Upper lobe of left lung (tissue), 6 donors: ENCODE measurements around the gene NDUFB10. TPM values are rescaled to one million over a fixed set of nuclear protein-coding genes. Genes with fewer than 3 reads are reported as not detected.

ENCODE experiments used
- ATAC-seq, 2 donors: fragments of 200-7000 bp; cut with Tn5 transposase; one replicate each; pipeline ENCODE4 v1.9.1; 2022; ENCODE audit warnings: mild to moderate bottlenecking in 2 of 2, moderate library complexity in 2 of 2; ENCODE audit not compliant: low FRiP score in 2 of 2
- DNase-seq, 2 donors: peaks; one replicate each; pipeline ENCODE4 v3.0.0-alpha.2; 2019 to 2020
- H3K27ac ChIP-seq, 4 donors: fragments of 200-600 bp; sonication (generic); one replicate each; pipeline ENCODE4 v1.5.1; 2016 to 2019
- H3K27me3 ChIP-seq, 4 donors: fragments of 200-600 bp; sonication (generic); one replicate each; pipeline ENCODE4 v1.5.1; 2017 to 2019
- H3K36me3 ChIP-seq, 4 donors: fragments of 200-600 bp; sonication (generic); one replicate each; pipeline ENCODE4 v1.5.1; 2016 to 2019
- H3K4me1 ChIP-seq, 4 donors: fragments of 200-600 bp; sonication (generic); one replicate each; pipeline ENCODE4 v1.5.1; 2018 to 2019
- H3K4me3 ChIP-seq, 4 donors: fragments of 200-600 bp; sonication (generic); one replicate each; pipeline ENCODE4 v1.5.1; 2017 to 2019; ENCODE audit warnings: mild to moderate bottlenecking in 2 of 4, moderate library complexity in 1 of 4
- H3K9me3 ChIP-seq, 4 donors: fragments of 200-600 bp; sonication (generic); one replicate each; pipeline ENCODE4 v1.5.1; 2018 to 2019
- EP300 ChIP-seq, 4 donors: sonication (generic); formaldehyde crosslinking; IDR thresholded peaks; one replicate each; pipeline ENCODE4 v1.5.1; 2017; ENCODE audit warnings: antibody characterized with exemption in 4 of 4, control low read depth in 2 of 4
- POLR2A ChIP-seq, 4 donors: fragments of 450-650 bp; IDR thresholded peaks; one replicate each; pipeline ENCODE4 v1.5.1; 2016 to 2017; ENCODE audit warnings: antibody characterized with exemption in 4 of 4, mild to moderate bottlenecking in 2 of 4
- POLR2AphosphoS5 ChIP-seq, 2 donors: sonication (generic); formaldehyde crosslinking; IDR thresholded peaks; one replicate each; pipeline ENCODE4 v1.5.1; 2017; ENCODE audit warnings: antibody characterized with exemption in 2 of 2
- WGBS, 2 donors: methylation state at CpG; one replicate each; pipeline ENCODE4 v1.1.5; 2017 to 2018; 5-methylcytosine and 5-hydroxymethylcytosine counted together
- total RNA-seq, 6 donors: library from RNA; depleted of rRNA in 4 of 6; stranded (reverse); fragments of >200 nt in 4 of 6; gene quantifications; one replicate each; pipeline versions ENCODE4 v1.1.0 to v1.2.1, GENCODE V29; 2016 to 2021
- TF ChIP-seq, protein P1 (sequence below), 6 experiments: fragments of 450-650 bp in 4 of 6; fragments of 200-600 bp in 2 of 6; sonication (generic) in 2 of 6; IDR thresholded peaks; one replicate each; pipeline ENCODE4 v1.5.1; 2016 to 2019; ENCODE audit warnings: antibody characterized with exemption in 6 of 6
- donor health status: DM: no; HTN: no; CAD: no; lungs with moderate emphysema.
- donor health status: DM: no; HTN: yes; CAD: no; lungs with severe emphysema.

NDUFB10 gene
- total RNA-seq, 6 donors from 2014 or later: 76.5 to 245 (median 107) TPM

DNA sequence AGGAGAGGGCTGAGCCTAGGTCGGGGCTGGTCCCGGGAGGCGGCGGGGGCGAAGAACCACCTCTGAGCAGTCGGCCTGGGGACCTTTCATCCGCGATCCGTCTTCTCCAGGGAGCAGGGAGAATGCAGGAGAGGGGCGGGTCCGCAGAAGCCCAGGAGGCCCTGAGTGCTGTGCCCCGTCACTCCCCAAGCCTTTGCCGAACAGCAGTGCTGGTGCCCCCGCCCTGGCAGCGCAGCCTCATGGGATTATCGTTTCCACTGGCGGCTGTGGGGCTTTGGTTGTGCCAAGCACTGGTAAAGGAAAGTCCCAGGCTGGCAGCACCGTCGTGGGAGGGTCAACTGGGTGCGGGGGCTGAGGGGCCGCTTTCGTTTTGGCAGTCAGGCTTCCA lies 13.1 kb downstream of the NDUFB10 start:
- H3K27ac ChIP-seq: peak overlapping the region in 3 of 4 donors; percentile 88 to 92 (median 89)
- no peaks in the 10 kb centered on the region for H3K9me3 ChIP-seq
- peak in 1 of 2 donors; percentile 77 for DNase-seq
- peak in 1 of 2 donors; percentile 1 for ATAC-seq
- 5 to 6% methylated on average over 16 to 20 of the region's 22 CpGs for WGBS, 2 donors
- no peaks in the 10 kb centered on the region for H3K27me3 ChIP-seq
- H3K4me1 ChIP-seq: peaks cover 18 to 33% (median 24%) of the 10 kb centered on the region in 4 donors
- TF ChIP-seq, protein P1, sequence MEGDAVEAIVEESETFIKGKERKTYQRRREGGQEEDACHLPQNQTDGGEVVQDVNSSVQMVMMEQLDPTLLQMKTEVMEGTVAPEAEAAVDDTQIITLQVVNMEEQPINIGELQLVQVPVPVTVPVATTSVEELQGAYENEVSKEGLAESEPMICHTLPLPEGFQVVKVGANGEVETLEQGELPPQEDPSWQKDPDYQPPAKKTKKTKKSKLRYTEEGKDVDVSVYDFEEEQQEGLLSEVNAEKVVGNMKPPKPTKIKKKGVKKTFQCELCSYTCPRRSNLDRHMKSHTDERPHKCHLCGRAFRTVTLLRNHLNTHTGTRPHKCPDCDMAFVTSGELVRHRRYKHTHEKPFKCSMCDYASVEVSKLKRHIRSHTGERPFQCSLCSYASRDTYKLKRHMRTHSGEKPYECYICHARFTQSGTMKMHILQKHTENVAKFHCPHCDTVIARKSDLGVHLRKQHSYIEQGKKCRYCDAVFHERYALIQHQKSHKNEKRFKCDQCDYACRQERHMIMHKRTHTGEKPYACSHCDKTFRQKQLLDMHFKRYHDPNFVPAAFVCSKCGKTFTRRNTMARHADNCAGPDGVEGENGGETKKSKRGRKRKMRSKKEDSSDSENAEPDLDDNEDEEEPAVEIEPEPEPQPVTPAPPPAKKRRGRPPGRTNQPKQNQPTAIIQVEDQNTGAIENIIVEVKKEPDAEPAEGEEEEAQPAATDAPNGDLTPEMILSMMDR (IDR thresholded peaks at IDR 0.05): no peak
- H3K36me3 ChIP-seq: peaks cover 11 to 36% (median 34%) of the 10 kb centered on the region in 4 donors
- peak overlapping the region; percentile 84 to 100 (median 98) for H3K4me3 ChIP-seq

DNA sequence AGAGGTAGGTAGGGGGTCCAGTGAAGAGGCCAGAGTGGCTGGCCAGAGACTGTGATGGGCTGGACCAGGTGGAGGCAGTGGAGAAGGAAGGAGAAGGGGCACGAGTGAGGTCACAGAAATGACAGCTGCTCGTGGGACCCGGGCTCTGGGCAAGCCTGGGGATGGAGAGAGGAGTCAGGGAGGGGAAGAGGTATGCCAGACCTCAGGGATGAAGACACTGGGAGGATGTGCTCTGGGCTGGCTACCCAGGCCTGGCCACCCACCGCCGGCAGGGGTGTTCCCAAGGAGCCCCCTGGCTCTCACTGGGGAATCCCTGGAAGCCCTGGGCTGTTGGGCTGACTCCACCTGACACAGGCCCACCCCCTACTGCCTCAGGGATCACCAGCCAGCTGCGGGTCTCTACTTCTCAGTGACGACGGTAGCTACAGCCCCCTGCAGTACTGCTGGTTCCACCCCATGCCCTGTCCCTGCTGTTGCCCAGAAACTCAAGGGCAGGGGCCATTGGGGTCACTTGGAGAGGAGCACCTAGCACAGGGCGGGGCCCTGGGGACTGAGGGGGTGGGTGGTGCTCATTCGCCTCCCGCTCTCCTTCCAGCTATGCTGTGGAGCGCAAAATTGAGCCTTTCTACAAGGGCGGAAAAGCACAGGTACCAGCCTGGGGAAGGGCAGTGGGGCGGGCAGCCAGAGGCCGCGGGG lies 14.3 kb downstream of the NDUFB10 start:
- Histone ChIP-seq H3K27me3 (no peaks in the 10 kb centered on the region), H3K27ac (no peak overlapping the region), H3K36me3 (peaks cover 14 to 47% (median 45%) of the 10 kb centered on the region in 4 donors), H3K4me3 (no peak overlapping the region), H3K4me1 (peaks cover 18 to 38% (median 24%) of the 10 kb centered on the region in 4 donors), H3K9me3 (no peaks in the 10 kb centered on the region)
- no peak for TF ChIP-seq POLR2A (IDR thresholded peaks at IDR 0.05)
- TF ChIP-seq EP300 (IDR thresholded peaks at IDR 0.05): no peak
- TF ChIP-seq, protein P1 (IDR thresholded peaks at IDR 0.05): no peak
- no peak for TF ChIP-seq POLR2AphosphoS5 (IDR thresholded peaks at IDR 0.05)
- DNase-seq (peak in 1 of 2 donors; percentile 78), ATAC-seq (no peak)
- 89 to 93% methylated on average over 12 to 16 of the region's 16 CpGs for WGBS, 2 donors

DNA sequence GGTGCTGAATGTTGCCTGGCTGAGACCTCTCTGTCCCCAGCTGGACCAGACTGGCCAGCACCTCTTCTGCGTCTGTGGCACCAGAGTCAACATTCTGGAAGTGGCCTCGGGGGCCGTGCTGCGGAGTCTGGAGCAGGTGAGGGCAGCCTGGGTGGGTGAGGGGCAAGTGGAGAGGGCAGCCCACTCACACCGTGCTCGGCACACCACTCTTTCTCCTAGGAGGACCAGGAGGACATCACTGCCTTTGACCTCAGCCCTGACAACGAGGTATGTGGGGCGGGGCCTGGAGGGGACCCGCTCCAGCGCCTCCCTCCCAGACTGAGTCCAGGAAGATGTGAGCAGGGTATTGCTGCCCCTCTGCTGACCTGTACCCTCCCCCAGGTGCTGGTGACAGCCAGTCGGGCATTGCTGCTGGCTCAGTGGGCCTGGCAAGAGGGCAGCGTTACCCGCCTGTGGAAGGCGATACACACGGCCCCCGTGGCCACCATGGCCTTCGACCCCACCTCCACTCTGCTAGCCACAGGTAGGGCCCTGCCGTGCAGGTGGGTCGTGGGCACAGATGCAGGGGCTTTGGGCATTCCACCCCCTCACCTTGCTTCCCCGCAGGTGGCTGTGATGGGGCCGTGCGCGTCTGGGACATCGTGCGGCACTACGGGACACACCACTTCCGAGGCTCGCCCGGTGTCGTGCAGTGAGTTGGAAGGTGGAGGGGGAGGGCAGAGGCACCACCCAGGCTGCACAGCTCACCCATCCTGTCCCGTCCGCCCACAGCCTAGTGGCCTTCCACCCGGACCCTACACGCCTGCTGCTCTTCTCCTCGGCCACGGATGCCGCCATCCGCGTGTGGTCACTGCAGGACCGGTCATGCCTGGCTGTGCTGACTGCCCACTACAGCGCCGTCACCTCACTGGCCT lies 15.1 kb downstream of the NDUFB10 start:
- DNase-seq (peak in 1 of 2 donors; percentile 79), ATAC-seq (no peak)
- TF ChIP-seq POLR2A (IDR thresholded peaks at IDR 0.05): no peak
- TF ChIP-seq, protein P1 (IDR thresholded peaks at IDR 0.05): no peak
- TF ChIP-seq EP300 (IDR thresholded peaks at IDR 0.05): no peak
- TF ChIP-seq POLR2AphosphoS5 (IDR thresholded peaks at IDR 0.05): no peak

DNA sequence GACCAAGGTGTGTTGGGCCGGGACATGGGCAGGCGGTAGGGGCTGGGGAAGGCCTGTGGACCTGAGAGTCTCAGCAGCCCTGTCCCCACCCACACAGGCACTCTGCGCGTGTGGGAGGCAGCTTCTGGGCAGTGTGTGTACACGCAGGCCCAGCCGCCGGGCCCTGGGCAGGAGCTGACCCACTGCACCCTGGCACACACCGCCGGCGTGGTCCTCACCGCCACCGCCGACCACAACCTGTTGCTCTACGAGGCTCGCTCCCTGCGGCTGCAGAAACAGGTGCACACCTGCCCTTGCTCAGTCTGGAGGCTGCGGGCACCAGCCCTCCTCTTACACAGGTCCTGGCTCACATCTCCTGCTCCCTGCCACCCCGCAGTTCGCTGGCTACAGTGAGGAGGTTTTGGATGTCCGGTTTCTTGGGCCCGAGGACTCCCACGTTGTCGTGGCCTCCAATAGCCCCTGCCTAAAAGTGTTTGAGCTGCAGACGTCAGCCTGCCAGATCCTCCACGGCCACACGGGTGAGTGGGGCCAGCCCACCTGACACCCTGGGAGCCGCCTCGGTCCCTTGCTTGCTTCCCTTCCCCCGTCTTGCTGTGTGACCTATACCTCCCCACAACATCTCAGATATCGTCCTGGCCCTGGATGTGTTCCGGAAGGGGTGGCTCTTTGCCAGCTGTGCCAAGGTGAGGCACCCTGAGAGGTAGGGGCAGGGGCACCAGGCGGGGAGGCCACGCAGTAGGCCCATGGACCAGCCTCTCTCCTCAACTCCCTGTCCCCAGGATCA lies 16.3 kb downstream of the NDUFB10 start:
- no peak for ATAC-seq
- no peak overlapping the region for H3K27ac ChIP-seq
- peaks cover 0 to 17% (median 10%) of the 10 kb centered on the region in 4 donors for H3K27me3 ChIP-seq
- TF ChIP-seq POLR2A (IDR thresholded peaks at IDR 0.05): no peak
- TF ChIP-seq, protein P1 (IDR thresholded peaks at IDR 0.05): no peak
- TF ChIP-seq EP300 (IDR thresholded peaks at IDR 0.05): no peak
- no peak for TF ChIP-seq POLR2AphosphoS5 (IDR thresholded peaks at IDR 0.05)
- 87 to 96% methylated on average over 20 to 31 of the region's 33 CpGs for WGBS, 2 donors
- H3K4me1 ChIP-seq: peaks cover 18 to 56% (median 30%) of the 10 kb centered on the region in 4 donors
- no peak overlapping the region for H3K4me3 ChIP-seq
- H3K9me3 ChIP-seq: no peaks in the 10 kb centered on the region
- peaks cover 14 to 52% (median 47%) of the 10 kb centered on the region in 4 donors for H3K36me3 ChIP-seq
- peak in 1 of 2 donors; percentile 83 for DNase-seq

More for the DNA sequence above, 15.1 kb downstream of the NDUFB10 start:
- Histone ChIP-seq H3K36me3 (peaks cover 14 to 52% (median 47%) of the 10 kb centered on the region in 4 donors), H3K4me1 (peaks cover 18 to 46% (median 25%) of the 10 kb centered on the region in 4 donors), H3K27me3 (peaks cover 0 to 5% (median 2%) of the 10 kb centered on the region in 4 donors), H3K27ac (no peak overlapping the region), H3K9me3 (no peaks in the 10 kb centered on the region), H3K4me3 (no peak overlapping the region)
- WGBS, 2 donors: 96 to 97% methylated on average over 21 to 41 of the region's 42 CpGs
